ENCODE measurements around the gene NELFCD.
"Not testable (repeated sequence)": the region's sequence is repeated elsewhere in the genome, so short reads cannot be mapped to it uniquely, and the experiment has no call there.

NELFCD gene

DNA sequence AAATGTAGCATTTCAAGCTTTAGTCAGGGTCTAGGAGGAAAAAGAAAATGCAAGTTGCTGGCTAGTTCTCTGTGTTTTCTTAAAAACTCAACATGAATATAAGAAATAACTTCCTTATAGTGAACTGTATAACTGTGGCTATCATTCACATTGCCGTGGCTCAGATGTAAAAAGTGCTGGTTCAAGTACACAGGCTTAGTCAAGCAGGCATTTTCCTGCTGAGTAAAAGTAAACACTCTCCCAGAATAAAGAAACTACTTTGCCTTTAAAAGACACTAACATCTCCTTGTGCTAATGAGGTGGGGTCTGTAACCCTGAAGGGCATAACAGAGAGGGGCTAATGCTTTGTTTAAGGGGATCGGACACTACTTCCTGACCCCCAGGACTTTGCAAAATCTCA is 47.8 kb downstream of the NELFCD start:
- DNase-seq = no peak

DNA sequence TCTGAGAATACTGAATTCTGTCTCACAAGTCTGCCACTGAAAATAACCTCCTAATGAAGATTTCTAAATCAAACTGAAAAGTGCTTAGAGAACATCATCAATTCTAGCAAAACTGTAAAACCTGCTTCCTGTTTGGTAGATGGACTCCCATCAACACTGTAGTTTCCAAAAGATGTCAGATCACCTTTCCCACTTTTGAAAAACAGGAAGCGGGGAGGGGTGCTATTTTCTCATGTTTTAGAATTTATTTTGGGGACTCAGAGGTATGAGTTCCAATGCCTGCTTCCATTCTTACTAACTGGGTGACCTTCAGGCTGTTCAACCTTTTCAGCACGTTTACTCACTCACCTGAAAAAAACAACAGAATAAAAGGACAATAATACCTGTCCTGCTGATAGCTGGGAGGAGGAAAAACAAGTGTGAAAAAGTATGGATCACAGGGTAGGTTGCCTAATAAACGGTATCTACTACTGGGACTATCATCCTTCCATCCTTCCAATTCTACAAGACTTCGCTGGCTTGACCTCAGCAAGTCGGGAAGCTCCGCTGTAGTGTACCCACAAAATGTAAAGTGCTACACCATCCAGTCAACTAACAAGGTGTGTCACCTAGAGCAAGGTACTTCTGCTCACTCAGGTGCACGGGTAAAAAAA is 50.0 kb downstream of the NELFCD start:
- no peak for DNase-seq

DNA sequence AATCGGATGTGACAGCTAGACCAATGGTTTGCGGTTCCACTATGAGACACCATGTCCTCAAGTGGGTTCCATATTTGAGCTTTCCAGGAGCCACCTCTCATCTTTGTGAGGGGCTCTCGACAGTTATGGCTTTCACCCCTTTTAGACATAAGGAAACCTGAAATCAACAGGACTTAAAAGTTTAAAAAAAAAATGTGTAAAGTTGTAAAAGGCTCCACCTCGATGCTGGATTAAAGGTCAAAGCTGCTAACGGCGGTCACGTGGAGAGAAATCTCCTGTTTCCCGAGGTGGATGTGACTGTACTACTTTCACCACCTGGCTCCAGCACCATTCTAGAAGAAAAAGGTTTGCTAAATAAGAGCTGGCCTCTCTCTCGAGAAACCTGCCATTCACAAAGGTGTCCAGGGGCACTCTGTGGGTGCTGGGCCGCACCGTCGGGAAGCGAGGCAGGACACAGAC is 50.5 kb downstream of the NELFCD start:
- no peak for DNase-seq

DNA sequence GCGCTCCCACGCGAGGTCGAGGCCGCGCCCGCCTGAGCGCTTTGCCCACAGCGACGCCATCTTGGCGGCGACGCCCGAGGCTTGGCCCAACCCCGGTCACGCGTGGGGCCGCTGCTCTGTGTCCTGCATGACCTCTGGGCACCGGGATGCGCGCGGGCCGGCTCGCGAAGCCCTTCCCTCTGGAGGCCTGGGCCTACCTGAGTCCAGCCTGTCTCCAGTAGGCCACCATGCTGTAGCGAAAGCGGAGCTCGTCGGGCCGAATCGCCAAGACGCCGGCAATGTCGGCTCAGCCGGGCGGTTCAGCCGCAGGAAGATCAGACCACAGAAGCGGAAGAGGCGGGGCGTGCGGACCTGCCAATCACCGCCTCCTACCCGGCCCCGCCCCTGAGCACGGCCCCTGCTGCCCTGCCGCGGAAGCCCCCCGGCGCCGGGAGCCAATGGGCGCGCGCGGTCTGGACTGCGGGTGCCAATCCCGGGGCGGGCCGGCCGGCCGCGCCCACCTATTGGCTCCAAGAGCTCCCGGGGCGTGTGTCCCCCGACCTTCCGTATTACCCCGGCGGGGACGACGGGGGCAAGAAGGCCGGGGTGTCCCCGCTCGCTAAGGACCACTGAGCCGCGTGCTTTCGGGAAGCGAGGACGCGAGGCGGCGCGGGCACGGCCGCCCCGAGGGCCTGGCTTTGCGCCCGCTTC is 51.1 kb downstream of the NELFCD start, which contains the start of gene ATP5F1E:
TSS of gene ATP5F1E (minus strand) at position 313 of the 690 bp plus-strand sequence. CDS start at position 229, 84 bp downstream.
- DNase-seq = peak; percentile 98

DNA sequence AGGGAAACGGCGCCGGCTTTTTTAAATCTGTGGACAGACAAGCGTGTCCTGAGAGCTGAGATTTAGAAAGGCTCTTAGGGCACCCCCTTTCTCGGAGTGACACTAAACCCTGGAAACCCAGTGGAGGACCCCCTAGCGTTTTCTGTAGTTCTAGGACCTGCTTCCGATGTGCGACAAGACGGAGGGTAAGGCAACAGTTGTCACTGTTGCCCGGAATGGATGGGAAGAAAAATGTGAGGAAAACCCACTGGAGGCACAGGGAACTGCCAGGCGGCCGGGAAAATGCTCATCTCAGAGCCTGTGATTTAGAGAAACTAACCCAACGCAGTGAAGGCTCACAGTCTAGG is 51.6 kb downstream of the NELFCD start:
- peak; percentile 84 for DNase-seq

DNA sequence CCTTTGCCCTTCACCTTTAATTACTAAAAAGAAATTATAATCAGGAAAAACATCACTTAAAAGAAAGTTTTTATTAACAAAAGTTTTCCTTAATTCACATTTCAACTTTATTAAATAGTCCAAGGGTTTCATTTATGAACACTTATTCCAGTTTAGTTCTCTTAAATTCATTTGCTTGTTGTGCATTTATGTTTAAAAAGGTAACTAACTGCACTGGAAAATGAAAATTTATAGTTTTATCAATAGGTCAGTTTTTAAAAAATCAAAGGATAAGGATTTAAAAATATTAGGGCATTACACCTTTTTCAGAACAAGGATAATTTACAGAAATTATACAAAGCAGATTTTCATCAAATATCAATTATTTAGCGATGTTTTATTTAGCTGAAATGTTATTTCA is 52.0 kb downstream of the NELFCD start:
- no peak for DNase-seq

DNA sequence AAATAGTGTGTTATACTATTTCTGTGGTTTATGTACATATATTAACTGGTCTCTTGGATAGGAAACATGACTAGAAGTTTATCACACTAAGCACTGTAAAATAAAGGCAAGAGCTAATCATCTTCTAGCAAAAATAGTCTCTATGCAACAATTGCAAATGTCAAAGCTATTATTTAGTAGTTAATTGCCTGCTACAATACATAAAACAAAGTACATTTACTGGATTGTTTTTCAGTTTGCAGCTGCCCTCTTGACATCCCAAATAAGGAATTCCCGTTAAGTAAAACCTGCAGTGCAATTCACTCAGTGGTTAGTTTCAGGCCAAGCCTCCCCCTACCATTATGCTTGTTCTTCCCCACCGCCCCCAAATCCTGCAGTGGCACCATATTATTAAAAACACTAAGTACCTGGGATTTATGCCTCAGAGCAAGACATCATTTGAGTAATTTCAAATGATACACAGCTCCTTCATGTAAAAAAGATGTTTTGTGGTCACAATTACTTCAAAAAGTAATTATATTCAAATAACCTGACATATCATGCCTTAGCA is 52.6 kb downstream of the NELFCD start:
- DNase-seq = no peak

DNA sequence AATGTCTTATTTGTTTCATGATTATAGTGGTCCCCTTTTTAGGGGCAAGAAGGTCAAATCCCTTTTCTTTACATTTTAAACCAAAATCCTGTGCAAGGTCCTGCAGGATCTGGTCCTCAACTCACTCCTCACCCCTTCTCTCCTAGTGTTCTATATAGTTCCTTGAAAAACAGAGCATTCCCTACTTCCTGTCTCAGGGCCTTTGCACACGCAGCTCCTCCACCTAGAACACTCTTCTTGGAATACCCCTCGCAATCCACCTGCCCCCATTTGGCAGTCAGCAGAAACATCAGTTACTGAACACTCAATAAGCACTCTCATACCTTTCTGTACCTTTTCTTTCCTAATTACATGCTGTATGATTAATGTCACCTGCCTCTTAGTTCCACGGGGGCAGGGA is 54.3 kb downstream of the NELFCD start:
- no peak for DNase-seq

DNA sequence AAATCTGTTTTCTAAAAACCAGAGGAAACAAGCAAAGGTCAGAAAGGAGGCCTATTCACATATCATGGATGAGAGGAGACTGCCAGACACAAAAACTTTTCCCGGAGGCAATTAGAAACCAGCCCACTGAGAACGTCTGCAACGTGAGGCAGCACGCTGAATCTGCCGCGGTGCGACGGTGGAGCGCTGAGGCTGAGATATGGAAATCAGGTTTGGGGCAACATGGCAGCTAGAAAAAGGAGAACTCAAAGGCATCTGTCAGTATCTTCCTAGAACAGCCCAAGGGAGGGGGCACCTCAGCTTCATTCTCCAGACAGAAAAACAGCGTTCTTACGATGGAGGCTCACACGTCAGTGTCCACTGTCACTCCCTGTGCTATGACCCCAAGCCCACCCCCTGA is 56.3 kb downstream of the NELFCD start:
- no peak for DNase-seq

DNA sequence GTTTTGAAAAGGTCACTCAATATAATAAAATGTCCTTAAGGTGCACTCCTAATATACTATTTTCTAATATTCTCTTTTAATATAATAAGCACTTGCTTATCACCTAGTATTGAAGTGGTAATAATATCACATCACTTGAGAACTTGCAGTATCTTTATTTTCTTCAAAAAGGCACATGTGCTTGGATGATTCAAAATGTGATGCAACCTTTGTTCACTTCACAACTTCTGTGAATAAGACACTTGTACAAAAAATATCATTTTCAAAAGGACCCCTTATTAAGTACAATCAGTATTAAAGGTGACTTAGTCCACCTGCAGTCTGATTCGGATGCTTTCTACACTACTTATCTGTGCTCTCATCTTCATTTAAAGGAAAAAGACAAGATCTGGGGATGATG is 58.2 kb downstream of the NELFCD start:
- DNase-seq = no peak

DNA sequence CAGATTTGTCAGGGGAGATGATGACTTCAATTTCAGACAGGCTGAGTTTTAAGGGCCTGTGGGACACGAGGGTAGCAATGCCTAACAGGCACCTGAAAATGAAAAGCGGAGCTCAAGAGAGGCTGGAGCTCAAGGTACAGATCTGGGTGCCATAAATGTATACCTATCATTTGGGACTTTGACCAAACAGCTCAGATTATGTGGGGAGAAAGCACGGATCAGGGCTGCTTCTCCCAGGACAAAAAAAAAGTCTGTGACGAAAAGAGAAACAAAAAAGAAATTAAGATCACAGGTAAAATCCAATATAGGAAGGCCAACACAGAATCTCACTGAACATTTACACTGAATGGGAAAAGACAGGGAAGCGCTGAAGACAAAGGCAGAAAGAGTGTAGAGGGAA is 59.6 kb downstream of the NELFCD start:
- no peak for DNase-seq

DNA sequence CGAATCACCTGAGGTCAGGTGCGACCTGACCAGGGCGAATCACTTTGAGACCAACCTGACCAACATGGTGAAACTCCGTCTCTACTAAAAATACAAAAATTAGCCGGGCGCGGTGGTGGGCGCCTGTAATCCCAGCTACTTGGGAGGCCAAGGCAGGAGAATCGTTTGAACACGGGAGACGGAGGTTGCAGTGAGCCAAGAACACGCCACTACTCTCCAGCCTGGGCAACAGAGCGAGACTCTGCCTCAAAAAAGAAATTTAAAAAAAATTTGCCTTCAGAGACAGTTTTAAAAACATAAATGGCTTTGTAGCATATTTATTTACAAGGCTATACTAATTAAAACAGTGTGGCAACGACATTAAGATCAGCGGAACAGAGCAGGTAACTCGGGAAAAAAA is 60.4 kb downstream of the NELFCD start:
- DNase-seq = not testable (repeated sequence)

DNA sequence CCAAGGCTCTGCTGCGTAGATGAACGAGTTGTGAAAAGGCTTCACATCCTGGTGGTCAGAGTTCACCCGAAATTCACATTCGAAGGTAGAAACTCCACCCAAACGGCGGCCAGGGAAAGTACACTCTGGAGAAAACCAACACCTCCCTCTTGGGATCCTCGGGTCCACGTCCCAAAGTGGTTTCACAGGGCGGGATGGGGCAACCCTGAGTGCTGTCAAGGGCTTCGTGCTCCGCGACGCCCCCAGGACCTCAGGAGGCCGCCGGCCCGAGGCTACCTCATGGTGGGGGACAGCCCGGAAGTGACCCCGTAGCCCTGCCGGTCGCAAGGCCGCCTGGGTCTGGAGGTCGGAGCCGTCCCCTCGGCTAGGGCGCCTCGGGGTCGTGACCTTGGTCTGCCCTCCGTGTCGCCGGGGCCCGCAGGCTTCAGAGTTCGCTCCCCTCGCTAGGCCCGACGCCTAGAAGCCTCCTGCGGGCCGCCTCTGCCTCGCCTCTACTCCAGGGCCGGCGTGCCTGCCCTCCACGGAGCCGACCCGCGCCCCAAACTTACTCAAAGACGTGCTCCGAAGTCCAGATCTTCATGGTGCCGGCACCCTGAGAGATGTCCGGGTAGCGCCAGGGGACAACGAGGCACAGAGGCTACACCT is 61.2 kb downstream of the NELFCD start, which contains the start of gene PRELID3B:
TSS of gene PRELID3B (minus strand) at position 636 of the 645 bp plus-strand sequence. CDS start at position 580, 56 bp downstream.
- DNase-seq = no peak

DNA sequence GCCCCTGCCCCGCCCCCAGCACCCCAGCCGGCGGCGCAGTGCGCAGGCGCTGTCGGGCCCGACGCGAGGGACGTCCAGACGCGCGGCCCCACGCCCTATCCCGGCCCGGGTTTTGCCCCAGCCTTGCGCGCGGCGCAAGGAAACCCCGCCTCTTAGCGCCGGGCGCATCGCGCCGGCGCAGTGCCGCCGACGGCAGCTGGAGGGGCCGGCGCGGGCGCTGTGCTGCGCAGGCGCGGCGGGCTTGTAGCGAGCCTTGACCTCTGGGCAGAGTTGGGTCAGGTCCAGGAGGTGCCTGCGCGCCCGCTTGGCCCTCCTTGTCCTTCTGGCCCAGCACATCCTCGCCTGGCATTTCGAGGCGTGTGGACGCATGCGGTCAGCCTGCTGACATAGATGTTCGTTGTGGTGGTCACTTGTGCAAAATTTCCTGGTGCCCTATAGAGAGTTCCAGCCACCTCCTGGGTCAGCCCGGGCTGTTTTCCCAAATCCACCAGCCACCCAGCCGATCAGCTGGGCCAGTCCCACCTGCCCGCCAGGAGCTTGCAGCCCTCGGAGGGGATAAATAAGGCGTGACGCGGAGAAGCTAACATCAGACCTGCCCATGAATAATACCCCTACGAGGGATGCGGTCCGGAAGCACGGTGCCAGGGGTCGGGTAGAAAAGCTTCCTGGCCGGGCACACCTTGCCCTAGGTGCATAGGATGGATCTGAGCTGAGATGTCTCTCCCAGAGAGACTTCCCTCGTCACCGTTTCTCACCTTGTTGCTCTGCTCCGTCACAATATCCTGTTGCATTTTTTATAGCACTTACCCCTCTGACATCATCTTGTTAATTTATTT is 62.0 kb downstream of the NELFCD start:
- peak; percentile 97 for DNase-seq

DNA sequence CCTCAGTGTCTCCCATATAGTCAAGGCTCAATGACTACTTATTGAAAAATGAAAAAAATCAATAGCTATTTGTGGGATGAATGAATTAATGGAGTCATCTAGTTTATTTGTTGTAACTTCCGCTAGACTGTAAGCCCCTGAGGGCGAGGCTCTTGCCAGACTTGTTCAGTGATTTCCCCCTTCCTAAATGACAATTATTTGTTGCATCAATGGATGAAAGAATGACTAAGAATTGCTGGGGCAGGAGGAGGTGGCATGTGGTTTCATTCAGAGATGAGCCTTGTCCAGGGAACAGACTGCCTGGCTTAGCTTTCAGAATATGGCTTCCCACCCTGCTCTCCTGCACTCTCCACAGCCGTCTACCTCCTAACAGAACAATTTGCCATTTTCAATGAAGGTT is 62.6 kb downstream of the NELFCD start:
- no peak for DNase-seq

DNA sequence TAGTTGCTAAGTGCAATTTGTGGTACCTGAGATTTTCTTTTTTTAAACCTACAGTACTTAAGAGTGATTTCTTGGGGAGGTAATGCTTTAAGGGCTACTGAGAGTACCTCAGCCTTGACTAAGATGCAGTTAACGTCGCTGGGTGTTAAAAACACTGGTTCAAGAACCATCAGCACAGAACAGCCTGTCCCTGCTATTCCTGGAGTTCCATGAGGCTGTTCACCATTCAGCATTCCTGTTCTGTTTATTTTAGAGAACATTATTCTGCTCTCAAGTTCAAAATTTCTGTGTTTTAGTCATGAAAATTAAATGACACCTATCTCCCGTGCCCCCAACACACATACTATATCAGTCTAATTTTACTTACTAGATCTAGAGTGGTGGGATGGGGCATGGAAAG is 63.2 kb downstream of the NELFCD start:
- DNase-seq = no peak
